HepG2 (cell line): ENCODE data around the gene MT1M. TPM values are rescaled to one million over a fixed set of nuclear protein-coding genes. Genes with fewer than 3 reads are reported as not detected.

ENCODE experiments used
- DNMT1 ChIP-seq: sonication (generic); formaldehyde crosslinking; IDR thresholded peaks from 2 replicates; pipeline ENCODE4 v1.5.1; 2020; ENCODE audit warnings: mild to moderate bottlenecking, missing genetic modification reagents
- ETV5 ChIP-seq: IDR thresholded peaks from 2 replicates; pipeline ENCODE4 v1.6.1; 2018; ENCODE audit warnings: missing biosample characterization, missing genetic modification reagents, inconsistent platforms, borderline replicate concordance
- FOXO4 ChIP-seq: sonication (generic); formaldehyde crosslinking; conservative IDR thresholded peaks from 2 replicates; pipeline ENCODE4 v1.8.1; 2023; ENCODE audit warnings: missing genetic modification reagents
- GTF3A ChIP-seq: sonication (generic); formaldehyde crosslinking; conservative IDR thresholded peaks from 2 replicates; pipeline ENCODE4 v1.4.0; 2020; ENCODE audit warnings: mild to moderate bottlenecking, missing genetic modification reagents
- HMGXB4 ChIP-seq, 2 experiments: sonication (generic) in 1 of 2; formaldehyde crosslinking in 1 of 2; IDR thresholded peaks; 2 replicates each; pipeline versions ENCODE4 v1.4.0 to v1.6.1; 2018 to 2020; ENCODE audit warnings: missing genetic modification reagents in 2 of 2, borderline replicate concordance in 1 of 2, low read depth in 1 of 2, mild to moderate bottlenecking in 1 of 2, missing biosample characterization in 1 of 2
- IRX3 ChIP-seq: sonication (generic); formaldehyde crosslinking; IDR thresholded peaks from 2 replicates; pipeline ENCODE4 v1.8.1; 2023; ENCODE audit warnings: mild to moderate bottlenecking, low read depth, missing genetic modification reagents, borderline replicate concordance
- MED1 ChIP-seq: sonication (generic); formaldehyde crosslinking; IDR thresholded peaks from 2 replicates; pipeline ENCODE4 v1.4.0; 2020; ENCODE audit warnings: missing genetic modification reagents
- RARG ChIP-seq: sonication (generic); formaldehyde crosslinking; IDR thresholded peaks from 2 replicates; pipeline ENCODE4 v1.4.0; 2020; ENCODE audit warnings: low read depth, mild to moderate bottlenecking, missing genetic modification reagents
- TP53 ChIP-seq: sonication (generic); formaldehyde crosslinking; conservative IDR thresholded peaks from 2 replicates; pipeline ENCODE4 v1.4.0; 2020; ENCODE audit warnings: missing genetic modification reagents
- U2AF1 ChIP-seq: fragments of 200-400 bp; formaldehyde crosslinking; optimal IDR thresholded peaks from 2 replicates; pipeline ENCODE3; 2017; ENCODE audit warnings: mild to moderate bottlenecking, low read depth, low read length
- ZBTB38 ChIP-seq: sonication (generic); formaldehyde crosslinking; IDR thresholded peaks from 2 replicates; pipeline ENCODE4 v1.5.1; 2020; ENCODE audit warnings: mild to moderate bottlenecking, missing genetic modification reagents
- ZBTB39 ChIP-seq: sonication (generic); formaldehyde crosslinking; IDR thresholded peaks from 2 replicates; pipeline ENCODE4 v1.5.0; 2020; ENCODE audit warnings: missing genetic modification reagents
- ZFAT ChIP-seq: sonication (generic); formaldehyde crosslinking; conservative IDR thresholded peaks from 2 replicates; pipeline ENCODE4 v1.8.1; 2023; ENCODE audit warnings: missing genetic modification reagents, inconsistent platforms
- ZFP41 ChIP-seq: sonication (generic); formaldehyde crosslinking; IDR thresholded peaks from 2 replicates; pipeline ENCODE4 v1.4.0; 2020; ENCODE audit warnings: mild to moderate bottlenecking, missing genetic modification reagents, borderline replicate concordance
- ZNF230 ChIP-seq: sonication (generic); formaldehyde crosslinking; IDR thresholded peaks from 2 replicates; pipeline ENCODE4 v1.4.0; 2020; ENCODE audit warnings: mild to moderate bottlenecking, missing genetic modification reagents
- ZNF234 ChIP-seq: sonication (generic); formaldehyde crosslinking; conservative IDR thresholded peaks from 2 replicates; pipeline ENCODE4 v1.5.1; 2020; ENCODE audit warnings: mild to moderate bottlenecking, missing genetic modification reagents
- ZNF292 ChIP-seq: sonication (generic); formaldehyde crosslinking; IDR thresholded peaks from 2 replicates; pipeline ENCODE4 v1.8.1; 2022; ENCODE audit warnings: mild to moderate bottlenecking, low read depth, missing genetic modification reagents, borderline replicate concordance
- ZNF3 ChIP-seq: IDR thresholded peaks from 2 replicates; pipeline ENCODE4 v1.7.0; 2017; ENCODE audit warnings: inconsistent platforms
- ZNF362 ChIP-seq: sonication (generic); formaldehyde crosslinking; IDR thresholded peaks from 2 replicates; pipeline ENCODE4 v1.4.0; 2020; ENCODE audit warnings: missing genetic modification reagents, mild to moderate bottlenecking, borderline replicate concordance
- ZNF543 ChIP-seq: sonication (generic); formaldehyde crosslinking; IDR thresholded peaks from 2 replicates; pipeline ENCODE4 v1.4.0; 2020; ENCODE audit warnings: mild to moderate bottlenecking, missing genetic modification reagents
- ZNF672 ChIP-seq: sonication (generic); formaldehyde crosslinking; IDR thresholded peaks from 2 replicates; pipeline ENCODE4 v1.8.1; 2022; ENCODE audit warnings: missing genetic modification reagents
- ZNF720 ChIP-seq: sonication (generic); formaldehyde crosslinking; IDR thresholded peaks from 2 replicates; pipeline ENCODE4 v1.4.0; 2020; ENCODE audit warnings: missing genetic modification reagents
- ZNF879 ChIP-seq: sonication (generic); formaldehyde crosslinking; IDR thresholded peaks from 2 replicates; pipeline ENCODE4 v1.8.1; 2023; ENCODE audit warnings: missing genetic modification reagents
- ZSCAN22 ChIP-seq: sonication (generic); formaldehyde crosslinking; IDR thresholded peaks from 2 replicates; pipeline ENCODE4 v1.4.0; 2020; ENCODE audit warnings: mild to moderate bottlenecking, missing genetic modification reagents
- polyA plus RNA-seq, 8 experiments: library from polyadenylated mRNA; depleted of rRNA in 3 of 8; stranded (reverse) in 7 of 8; unstranded in 1 of 8; fragments of >200 nt; fragmentation: Illumina TruSeq in 4 of 8; extraction: Trizol in 4 of 8; gene quantifications; 2 replicates each; pipeline versions ENCODE4 v1.2.1 to v1.2.3, GENCODE V29; 2011 to 2016; ENCODE audit warnings: low read depth in 4 of 8, missing spikeins in 1 of 8, mixed read lengths in 1 of 8; ENCODE audit not compliant: insufficient read depth in 1 of 8
- total RNA-seq, 5 experiments: library from RNA; depleted of rRNA; stranded (reverse); fragments of >200 nt; fragmentation: Illumina TruSeq; extraction: Trizol; gene quantifications; 2 replicates each; pipeline ENCODE4 v1.2.3, GENCODE V29; 2016; ENCODE audit warnings: low read depth in 1 of 5

Gene MT1M
- total and polyA plus RNA-seq, 2 of the 13 experiments (the other 11 are each of a cell fraction or from before 2014, with no cell fraction given), result 4.6 TPM; not detected in 1

GRCh38 chr16:56637814-56638750 lies 5.6 kb downstream of the MT1M start, which contains the start of gene MT1A (continued):
- TF ChIP-seq GTF3A (CRISPR knock-in tag) (0 out of 2 replicates have a peak, but pooled peaks have one; percentile 36), ZFP41 (CRISPR knock-in tag) (no peak), ZNF292 (CRISPR knock-in tag) (no peak), ZNF672 (CRISPR knock-in tag) (no peak), ZNF543 (CRISPR knock-in tag) (no peak), ZNF230 (CRISPR knock-in tag) (0 out of 2 replicates have a peak, but pooled peaks have one; percentile 23), ZNF362 (CRISPR knock-in tag) (no peak), ZBTB38 (peak; percentile 87), ZSCAN22 (no peak), IRX3 (no peak), TP53 (no peak), ZNF234 (CRISPR knock-in tag) (no peak), RARG (CRISPR knock-in tag) (no peak), FOXO4 (CRISPR knock-in tag) (no peak), ETV5 (CRISPR knock-in tag) (no peak), ZNF720 (CRISPR knock-in tag) (no peak), ZNF879 (CRISPR knock-in tag) (no peak), ZNF3 (CRISPR knock-in tag) (no peak), ZBTB39 (CRISPR knock-in tag) (no peak), U2AF1 (no peak), MED1 (no peak), DNMT1 (CRISPR knock-in tag) (0 out of 2 replicates have a peak, but pooled peaks have one; percentile 54), HMGXB4 (CRISPR knock-in tag; IDR thresholded peaks at IDR 0.05; ENCODE audit: borderline replicate concordance in 1 of 2, low read depth in 1 of 2) (0 out of 4 replicates have a peak, but pooled peaks of 1 of the 2 experiments have one; percentile 21), ZFAT (no peak)
